Erythroblast (primary cell): ENCODE results near the gene CTSG.
"Not testable (repeated sequence)": the region's sequence is repeated elsewhere in the genome, so short reads cannot be mapped to it uniquely, and the experiment has no call there.

Experiments used
- GATA1 ChIP-seq: IDR thresholded peaks from 2 replicates; pipeline ENCODE4 v1.6.1; 2011; ENCODE audit warnings: low read depth, mild to moderate bottlenecking, control low read depth, low read length, moderate library complexity
- POLR2A ChIP-seq: IDR thresholded peaks from 2 replicates; pipeline ENCODE4 v1.6.1; 2011; ENCODE audit warnings: mild to moderate bottlenecking, low read length

DNA sequence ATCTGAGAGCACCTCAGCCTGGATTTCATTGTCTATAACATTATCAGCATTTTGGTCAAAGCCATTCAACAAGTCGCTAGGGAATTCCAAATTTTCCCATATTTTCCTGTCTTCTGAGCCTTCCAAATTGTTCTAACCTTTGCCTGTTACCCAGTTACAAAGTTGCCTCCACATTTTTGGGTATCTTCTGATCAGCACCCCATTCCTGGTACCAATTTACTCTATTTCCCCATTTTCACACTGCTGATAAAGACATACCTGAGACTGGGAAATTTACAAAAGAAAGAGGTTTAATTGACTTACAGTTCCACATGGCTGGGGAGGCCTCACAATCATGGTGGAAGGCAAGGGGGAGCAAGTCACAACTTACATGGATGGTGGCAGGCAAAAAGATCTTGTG is 27.0 kb downstream of the CTSG start:
- TF ChIP-seq GATA1, POLR2A: not testable (repeated sequence)
